Right ventricle myocardium superior (tissue), 1 donor: ENCODE measurements around the gene ZW10. TPM values are rescaled to one million over a fixed set of nuclear protein-coding genes. Genes with fewer than 3 reads are reported as not detected.

Source experiments
- total RNA-seq: library from RNA; stranded (reverse); fragmentation: NEBNext Ultra II Directional; extraction: Animal tissue kit (Norgen Biotek cat#: 25700); gene quantifications from one replicate; pipeline ENCODE4 v1.2.1, GENCODE V29; 2021
- donor health status: DM: no; HTN: yes; CAD: no; lungs with severe emphysema.

Gene ZW10
- total RNA-seq, 1 donor from 2014 or later, result 8.4 TPM

Other genes starting within 250 kb of the ZW10 start
- gene TMPRSS5, start 67.4 kb downstream of the ZW10 start, total RNA-seq, result 1.3 TPM
- not detected for gene CLDN25, start 6.1 kb upstream of the ZW10 start, total RNA-seq
- 136 TPM for gene USP28, start 101.9 kb upstream of the ZW10 start, total RNA-seq
- gene HTR3B, start 131.1 kb upstream of the ZW10 start, total RNA-seq, result not detected
- not detected for gene HTR3A, start 201.4 kb upstream of the ZW10 start, total RNA-seq